GM21390 (cell line): ENCODE measurements around the gene C1orf87.

ENCODE experiments used
- ATAC-seq: cut with Tn5 transposase; IDR thresholded peaks from one replicate; pipeline ENCODE4 v1.9.1; 2021; ENCODE audit not compliant: unreplicated experiment

Gene C1orf87

DNA sequence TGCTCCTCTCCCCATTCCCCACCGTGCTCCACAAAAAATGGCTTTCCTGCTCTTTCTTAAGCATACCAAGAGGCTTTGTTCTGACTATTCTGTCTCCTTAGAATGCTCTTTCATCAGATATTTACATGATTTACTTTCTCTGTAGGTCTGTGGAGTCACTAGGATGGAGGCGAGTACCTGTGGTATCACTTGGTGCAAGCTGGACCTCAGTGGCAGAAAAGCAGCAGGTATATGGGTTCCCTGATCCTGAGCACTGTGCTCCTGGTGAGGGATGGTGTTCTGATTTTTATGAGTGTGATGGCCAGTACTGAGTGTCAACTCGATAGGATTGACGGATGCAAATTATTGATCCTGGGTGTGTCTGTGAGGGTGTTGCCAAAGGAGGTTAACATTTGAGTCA lies 10.0 kb downstream of the C1orf87 start:
- no peak for ATAC-seq

DNA sequence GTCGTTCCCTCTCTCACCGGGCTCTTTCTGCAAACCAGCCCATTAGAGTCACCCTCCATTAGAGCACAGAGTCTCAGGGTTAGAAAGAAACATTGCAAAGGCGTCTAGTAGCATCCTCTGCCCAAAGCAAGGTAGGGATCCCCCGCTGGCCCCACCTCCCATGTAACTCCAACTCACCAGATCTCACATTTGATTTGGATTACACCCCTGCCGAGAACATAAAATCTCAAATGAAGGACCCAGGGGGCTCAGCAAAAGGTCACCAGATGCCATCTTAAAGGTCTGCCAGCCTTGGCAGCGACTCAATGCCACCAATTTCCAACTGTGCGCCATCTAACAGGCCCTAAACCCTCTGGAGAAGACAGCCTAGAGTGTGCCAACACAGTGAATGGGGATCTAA lies 14.1 kb downstream of the C1orf87 start:
- no peak for ATAC-seq

DNA sequence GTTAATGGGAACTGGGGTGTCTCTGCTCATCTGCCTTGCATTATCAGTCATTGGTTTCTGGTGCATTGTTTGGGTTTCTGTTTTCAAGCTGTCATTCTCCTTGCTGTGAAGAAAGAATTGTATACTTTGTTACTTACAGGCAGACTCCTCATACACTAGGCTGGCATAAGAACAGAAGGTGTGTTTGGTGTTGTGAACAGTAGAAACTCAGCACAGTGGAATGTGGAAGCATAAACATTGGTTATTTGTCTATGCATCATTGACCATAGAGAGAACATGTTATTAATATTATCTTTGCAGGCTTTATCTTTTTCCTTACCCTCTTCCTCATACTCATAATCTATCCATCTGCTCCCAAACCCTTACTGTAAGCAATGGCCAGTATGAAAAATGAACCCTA lies 18.2 kb downstream of the C1orf87 start:
- no peak for ATAC-seq

DNA sequence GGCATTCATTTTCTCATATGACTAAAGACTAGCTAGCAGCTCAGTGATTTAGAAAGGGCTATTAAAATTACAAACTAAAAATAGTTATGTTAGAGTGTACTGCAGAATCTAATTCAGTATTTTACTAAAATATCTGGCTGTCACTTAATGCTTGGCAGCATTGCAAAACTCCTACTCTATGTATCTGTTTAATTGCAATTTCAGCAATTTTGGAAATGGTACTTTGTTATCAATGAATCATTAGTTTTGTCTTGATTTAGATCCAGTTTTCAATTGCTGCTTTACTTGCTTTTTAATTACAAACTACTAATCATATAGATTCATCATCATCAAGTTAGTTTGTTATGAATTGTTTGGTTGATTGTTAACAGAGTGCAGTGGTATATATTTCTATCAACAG lies 19.2 kb downstream of the C1orf87 start:
- ATAC-seq: no peak

DNA sequence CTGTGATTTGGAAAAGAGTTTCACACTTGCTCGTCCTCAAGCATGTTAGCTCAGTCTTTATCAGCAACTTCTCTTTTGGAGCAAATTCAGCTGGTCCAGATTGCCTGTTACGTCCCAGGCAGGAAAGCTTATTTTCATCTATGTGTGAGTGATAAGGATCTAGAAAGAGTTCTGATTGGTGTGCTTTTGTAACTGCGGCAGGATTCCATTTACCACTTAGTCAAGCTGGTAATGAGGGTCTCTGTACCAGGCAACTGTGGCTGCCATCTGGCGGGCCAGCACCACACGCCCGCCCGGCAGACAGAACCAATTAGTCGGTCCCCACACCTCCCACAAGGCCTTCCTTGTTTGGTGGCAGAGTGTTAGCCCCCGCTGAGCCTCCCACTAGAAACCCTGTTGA lies 21.0 kb downstream of the C1orf87 start:
- no peak for ATAC-seq

DNA sequence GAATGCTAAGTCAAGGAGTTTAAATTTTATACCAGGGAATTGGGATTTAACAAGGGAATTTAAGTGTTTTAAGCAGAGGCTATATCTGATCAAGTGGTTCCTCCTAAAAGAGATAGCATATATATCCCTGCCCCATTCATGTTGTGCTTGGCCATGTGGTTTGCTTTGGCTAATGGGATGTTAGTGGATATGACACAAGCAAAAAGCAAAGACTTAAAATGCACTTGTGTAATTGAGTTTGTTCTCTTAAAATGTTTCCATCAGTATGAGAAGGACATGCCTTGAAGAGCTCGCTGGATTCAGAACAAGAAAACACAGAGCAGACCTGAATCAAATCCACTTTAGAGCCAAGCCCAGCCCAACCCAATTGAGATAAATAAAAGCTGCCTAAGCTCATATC lies 22.4 kb downstream of the C1orf87 start:
- no peak for ATAC-seq

DNA sequence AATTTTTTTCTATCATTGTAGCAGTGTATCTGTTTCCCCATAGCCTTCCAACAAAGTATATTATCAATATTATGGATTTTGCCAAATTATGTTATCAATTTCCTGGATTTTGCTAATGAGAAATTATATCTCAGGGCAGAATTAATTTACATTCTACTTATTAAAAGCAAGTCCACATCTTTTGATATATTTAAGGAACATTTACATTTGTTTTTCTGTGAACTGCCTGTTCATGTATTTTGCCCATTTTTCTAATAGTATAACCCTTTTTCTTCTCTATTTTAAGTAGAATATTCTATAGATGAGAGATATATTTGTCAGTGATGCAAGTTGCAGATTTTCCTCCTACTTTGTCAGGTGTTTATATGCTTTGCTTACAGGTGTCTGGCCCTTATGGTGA lies 24.4 kb downstream of the C1orf87 start:
- ATAC-seq: no peak

DNA sequence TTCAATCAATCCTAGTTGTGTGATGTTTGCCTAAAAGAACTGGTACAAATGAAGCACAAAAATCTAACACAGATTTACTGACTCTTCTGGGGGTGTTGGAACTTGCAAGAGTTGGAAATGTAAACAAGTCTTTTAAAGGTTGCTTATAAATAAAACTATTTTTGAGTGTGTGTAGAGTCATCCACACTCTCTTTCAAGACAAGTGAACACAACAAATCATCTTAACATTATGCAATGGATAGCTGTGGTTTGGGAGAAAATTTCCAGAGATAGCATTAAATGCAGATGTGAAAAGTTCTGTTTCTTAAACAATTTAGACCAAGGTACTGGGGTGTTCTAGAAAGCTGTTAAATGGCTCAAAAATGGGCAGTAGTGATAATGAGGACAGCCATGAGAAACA lies 28.7 kb downstream of the C1orf87 start:
- ATAC-seq: no peak

DNA sequence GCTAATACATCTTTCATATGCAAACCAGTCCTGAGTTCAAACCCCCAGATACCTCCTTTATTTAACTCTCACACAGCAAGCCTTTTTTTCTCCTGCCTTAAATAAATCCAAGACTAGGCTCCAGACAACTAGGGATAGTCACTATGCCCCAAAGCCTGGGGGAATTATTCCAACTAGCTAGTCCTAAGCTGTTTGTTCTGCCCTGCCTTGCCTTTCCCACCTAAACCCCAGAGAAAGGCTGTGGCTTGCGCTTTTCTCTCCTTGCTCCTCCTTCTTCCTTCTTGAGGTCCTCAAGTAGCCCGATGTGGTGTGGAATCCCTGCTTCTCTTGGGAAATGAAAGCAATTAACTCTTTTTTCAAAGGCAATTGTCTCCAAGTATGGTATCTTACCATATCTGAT lies 31.8 kb downstream of the C1orf87 start:
- ATAC-seq: no peak

DNA sequence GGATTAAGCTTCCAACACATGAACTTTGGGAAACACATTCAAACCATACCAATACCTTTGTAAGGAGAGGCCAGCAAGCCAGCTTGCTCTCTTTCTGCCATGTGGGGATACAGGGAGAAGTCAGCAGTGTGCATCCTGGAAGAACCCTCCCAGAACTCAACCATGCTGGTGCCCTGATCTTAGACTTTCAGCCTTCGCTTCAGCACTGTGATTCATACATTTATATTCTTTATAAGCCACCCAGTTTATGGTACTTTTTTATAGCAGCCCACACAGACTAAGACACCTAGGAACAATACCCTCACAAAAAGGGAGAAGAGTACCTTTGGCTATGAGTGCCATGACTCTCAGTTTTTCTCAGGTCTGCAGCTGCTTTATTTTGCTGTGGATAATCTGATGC lies 35.9 kb downstream of the C1orf87 start:
- no peak for ATAC-seq

DNA sequence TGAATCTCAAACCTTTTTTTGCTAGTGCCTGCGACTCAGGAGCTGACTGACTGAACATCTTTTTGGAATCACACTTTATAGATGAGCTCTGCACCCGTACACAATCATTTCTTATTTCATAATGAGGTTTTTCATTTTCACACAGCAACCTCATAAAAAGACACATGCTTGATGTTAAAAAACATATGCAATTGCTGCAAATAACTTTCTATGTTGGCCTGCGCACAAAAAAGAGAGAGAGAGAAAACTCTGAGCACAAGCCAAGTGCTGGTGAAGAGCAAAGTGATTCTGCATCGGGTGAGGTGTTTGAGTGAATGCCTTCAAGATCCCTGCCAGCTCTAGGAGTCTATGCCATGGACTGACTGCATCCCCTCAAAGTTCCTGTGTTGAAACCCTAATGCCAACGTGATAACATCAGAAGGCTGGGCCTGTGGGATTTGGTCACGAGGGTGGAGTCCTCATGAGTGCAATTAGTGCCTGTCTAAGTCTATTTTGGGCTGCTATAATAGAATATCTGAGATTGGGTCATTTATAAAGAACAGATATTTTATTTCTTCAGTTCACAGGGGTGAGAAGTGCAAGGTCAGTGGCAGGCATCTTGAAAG lies 36.6 kb downstream of the C1orf87 start:
- ATAC-seq: no peak

DNA sequence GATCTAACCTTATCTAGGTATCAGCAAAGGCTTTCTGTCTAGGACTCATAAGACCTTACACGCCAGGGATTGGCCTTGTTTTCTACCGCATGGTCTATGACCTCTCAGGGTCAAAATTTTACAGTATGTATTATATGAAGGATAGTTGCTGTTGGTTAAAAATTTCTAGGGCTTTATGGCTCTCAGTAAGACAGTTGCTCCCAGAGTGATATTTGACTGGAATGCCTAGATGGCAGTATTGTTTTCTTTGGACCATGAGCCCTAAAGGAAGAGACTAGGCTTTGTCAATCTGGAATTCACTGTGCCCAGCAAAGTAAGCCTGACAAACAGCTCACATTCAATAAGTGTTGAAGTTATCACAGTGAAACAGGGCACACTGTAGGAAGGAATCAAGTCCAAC lies 37.6 kb downstream of the C1orf87 start:
- no peak for ATAC-seq

DNA sequence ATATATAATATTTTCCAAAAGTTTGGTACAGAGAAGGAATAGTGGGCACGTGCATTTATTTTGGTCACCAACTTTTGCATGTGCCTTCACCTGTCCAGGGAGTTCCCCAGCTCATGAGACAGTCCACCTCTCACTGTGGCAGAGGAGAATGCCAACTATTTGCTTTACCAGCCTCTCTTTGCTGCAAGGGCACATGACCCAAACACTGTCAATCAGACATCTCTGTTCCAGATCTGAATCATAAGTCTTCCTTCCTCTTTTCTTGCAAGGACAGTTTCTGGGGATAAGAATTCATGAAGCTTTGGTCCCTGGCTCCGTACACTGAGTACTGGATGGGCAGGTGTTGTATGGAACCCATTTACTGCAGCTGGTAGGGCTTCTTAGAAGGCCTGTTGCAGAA lies 38.6 kb downstream of the C1orf87 start:
- ATAC-seq: no peak

DNA sequence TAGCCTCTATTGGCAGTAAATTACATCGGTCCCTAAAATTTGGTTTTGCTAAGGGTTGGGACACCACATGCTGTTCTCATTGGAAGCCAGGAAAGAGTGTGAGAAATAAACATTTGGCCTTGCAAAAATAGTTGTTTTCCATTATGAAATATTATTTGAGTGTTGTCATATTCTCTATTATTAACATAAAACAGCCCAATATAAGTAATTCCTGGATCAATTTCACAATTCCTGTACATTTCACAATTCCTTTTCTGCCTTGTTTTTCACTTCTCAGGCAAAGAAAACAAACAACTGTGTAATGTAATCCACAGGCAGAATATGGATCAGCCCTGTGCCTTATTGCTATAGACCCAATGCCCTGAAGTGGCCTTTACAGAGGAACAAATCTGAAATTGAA lies 40.5 kb downstream of the C1orf87 start:
- no peak for ATAC-seq

DNA sequence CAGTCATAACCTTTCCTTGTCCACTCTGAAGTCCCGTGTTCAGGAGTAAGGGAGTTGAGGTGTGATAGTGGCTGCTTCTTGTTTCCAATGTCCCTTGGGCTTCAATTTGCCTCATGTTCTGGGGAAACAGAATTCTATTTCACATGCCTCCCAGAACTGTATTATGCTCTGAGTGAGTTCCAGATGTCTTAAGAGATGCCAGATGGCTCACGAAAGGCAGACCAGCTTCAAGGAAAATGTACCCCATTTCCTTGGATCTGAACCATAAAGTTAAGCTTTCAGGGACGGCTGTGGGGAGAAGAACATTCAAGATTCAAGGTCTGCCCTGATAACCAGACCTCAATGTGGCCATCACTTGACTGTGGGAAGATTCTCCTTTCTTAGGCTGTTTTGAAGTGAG lies 42.4 kb downstream of the C1orf87 start:
- no peak for ATAC-seq

DNA sequence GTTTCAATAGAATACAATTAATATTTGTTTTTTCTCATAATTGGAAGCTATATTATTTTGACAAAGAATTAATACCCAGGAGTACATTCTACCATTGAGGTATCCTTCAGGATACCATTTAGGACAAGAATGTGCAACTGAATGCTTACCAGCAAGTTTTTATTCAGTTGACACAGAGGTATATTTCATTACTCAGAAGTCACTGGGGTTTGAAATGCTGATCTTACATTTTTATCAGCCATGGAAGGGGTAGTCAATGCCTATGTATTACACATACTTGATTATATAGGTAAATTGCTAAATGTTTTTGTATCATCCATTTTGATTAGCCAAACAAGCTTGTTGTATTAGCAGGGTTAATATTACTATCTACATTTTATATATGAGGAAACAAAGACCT lies 48.0 kb downstream of the C1orf87 start:
- ATAC-seq: no peak

DNA sequence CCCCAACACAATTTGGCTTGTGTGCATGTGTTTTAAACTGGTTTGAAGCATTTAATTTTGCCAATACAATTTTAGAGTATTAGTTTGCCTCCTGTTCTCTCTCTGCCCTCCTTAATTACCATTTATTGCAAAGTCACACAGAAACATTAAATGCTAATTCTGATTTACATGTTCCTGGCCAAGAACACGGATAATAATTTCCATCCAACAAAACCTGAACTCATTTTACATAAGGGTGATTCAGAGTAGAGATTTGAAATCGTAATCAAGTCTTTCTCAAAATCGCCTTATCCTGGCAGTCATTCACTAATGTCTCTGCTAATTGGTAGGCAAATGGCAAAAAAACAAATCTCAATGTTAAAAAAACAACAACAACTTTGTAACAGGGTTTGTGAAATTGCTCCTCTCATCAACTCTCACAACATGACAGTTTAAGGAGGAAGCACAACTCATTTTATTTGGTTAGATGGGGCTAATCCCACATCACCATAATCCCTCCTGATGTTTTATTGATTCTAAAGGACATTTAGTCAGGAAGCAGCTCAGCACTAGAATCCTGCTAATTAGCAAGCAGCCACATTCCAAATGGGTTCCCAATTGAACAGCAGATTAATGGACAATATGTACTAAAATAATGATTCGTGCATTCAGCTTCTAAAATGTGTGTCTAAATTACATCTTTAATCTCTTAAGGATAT lies 55.9 kb downstream of the C1orf87 start:
- no peak for ATAC-seq

DNA sequence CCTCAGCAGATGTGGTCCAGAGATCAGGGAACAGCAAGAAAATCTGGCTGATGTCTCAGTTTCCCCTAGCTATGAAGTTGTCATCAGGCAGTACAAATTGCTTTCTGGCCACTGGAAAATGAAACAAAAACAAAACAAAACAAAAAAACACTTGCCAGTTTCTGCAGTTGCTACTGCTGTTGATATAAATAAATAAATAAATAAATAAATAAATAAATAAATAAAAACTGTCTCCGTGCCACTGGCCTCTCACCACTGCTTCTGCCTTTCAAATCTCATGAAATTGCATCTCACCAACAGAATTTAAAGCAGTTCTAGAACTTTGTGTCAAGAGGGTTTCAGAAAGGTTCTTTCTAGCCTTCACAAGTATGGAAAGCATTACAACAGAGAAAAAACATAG lies 62.9 kb downstream of the C1orf87 start:
- no peak for ATAC-seq

DNA sequence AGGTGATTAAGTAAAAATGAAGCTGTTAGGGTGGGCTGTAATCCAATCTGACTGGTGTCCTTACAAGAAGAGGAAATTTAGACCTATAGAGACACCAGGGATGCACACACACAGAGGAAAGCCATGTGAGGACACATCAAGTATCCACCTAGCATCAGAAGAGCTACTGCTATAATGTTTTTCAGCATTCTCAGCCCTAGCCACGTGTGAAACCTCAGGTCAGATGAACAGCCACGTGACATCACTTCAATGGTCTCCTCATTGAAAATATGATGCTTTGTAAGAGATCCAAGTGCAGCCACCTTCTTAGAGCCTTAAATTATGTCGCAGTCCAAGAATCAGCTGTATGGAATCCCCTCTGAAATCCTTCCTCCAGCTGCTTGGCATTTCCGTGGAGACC lies 65.1 kb downstream of the C1orf87 start:
- no peak for ATAC-seq

DNA sequence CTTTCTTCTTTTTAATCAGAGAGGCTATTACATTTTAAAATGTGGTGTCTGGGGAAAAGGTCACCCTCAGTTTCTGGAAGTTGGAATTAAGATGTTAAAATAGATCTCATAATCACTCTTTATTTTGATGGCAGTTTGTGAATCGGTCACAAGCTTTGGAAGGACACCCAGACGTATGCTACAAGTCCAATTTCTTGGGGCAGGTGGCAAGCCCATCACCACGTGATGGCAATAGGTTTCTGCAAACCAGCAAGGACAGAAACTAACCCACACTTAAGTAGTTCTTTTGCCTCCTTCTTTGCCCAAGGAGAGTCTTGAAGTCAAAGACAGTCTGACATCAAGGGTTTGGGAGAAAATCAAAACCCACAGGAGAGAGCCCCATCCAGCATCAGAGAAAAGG lies 72.9 kb downstream of the C1orf87 start:
- no peak for ATAC-seq

DNA sequence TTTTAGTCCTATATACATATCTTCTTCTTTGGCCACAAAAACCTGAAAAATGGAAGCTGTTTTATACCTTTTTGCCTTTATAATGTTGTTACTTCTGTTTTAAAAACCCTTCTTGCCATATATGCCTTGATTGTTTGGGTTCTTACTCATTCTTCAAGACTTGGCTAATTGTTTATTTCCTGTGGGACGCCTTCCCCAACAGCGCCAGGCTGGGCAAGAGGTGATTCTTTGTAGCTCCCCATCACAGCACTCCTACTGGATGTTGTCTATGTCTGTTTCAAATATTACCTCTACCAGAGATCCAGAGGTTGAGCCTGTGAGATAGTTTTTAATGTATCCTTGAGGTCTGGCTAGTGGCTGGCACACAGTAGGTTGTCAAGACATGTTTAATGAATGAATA lies 73.8 kb downstream of the C1orf87 start:
- ATAC-seq: no peak

DNA sequence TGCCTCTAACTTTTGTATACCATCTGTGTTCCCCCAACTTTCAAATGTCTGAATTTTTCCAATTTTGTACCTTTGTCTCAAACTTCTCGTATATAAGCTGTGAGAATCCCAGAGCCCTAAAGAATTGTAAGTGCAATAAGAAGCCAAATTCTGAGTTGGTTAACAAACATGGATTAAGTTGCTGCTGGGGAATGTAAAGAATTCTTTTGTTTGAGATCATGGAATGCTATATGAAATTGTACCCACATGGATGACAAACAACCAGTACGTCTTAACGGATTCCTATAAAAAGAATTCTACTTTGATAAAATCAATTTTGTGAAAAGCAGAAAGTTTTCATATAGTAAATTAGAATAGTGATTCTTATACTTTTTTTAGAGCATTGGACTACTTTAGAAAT lies 74.6 kb downstream of the C1orf87 start:
- ATAC-seq: no peak

DNA sequence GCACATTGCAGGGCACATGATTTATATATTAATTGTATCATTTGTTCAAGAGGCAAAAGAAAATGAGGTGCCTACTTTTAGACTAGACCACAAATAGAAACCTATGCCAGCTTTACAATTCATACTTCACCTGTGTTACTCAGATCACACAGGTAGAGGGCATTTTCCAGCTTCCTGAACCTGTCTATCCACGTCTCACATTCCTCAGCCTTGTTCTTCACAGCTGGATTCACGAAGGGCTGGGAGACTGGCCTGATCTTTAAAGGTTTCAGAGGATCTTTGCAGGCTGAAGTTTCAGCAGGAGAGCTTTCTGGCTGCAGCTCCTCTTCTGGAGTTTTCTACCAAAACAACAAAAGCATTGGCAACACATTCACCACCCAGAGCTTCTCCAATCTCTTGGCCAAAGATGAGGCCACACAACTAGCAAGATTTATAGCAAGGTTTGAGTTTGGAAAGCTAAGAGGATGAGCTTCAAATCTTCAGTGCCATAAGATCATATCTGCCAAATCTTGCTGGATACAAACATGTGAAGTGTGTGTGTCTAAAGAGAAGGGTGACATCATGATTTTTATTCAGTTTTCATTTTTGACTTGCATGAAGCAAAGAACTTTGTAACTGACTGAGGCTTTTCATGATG lies 76.0 kb downstream of the C1orf87 start:
- no peak for ATAC-seq
